NCI-H69 (cell line): ENCODE data around the gene DENND1A.

ENCODE experiments used
- DNase-seq: peaks from one replicate; lab custom pipeline; 2025; lab: John Stamatoyannopoulos, UW

Gene DENND1A

GRCh38 chr9:123584202-123585176 is 345.4 kb downstream of the DENND1A start:
- DNase-seq = peak; percentile 71

GRCh38 chr9:123583646-123584045 is 346.3 kb downstream of the DENND1A start:
- no peak for DNase-seq

GRCh38 chr9:123571240-123571639 is 358.7 kb downstream of the DENND1A start:
- no peak for DNase-seq

GRCh38 chr9:123568691-123569688 is 360.9 kb downstream of the DENND1A start:
- DNase-seq = peak; percentile 98

- DNase-seq = peak; percentile 40
These were observed 362.9 kb downstream of the DENND1A start for GRCh38 chr9:123567013-123567412.

GRCh38 chr9:123564652-123565051 is 365.3 kb downstream of the DENND1A start:
- DNase-seq = no peak

- DNase-seq = no peak
These were observed 367.0 kb downstream of the DENND1A start for GRCh38 chr9:123562844-123563346.

- DNase-seq = peak; percentile 99
These were observed 368.9 kb downstream of the DENND1A start for GRCh38 chr9:123561046-123561445.

- no peak for DNase-seq
These were observed 373.2 kb downstream of the DENND1A start for GRCh38 chr9:123556464-123557435.

- DNase-seq = no peak
These were observed 374.3 kb downstream of the DENND1A start for GRCh38 chr9:123555646-123556045.

GRCh38 chr9:123552530-123552929 is 377.4 kb downstream of the DENND1A start:
- DNase-seq = no peak

- DNase-seq = peak; percentile 23
These were observed 378.2 kb downstream of the DENND1A start for GRCh38 chr9:123551734-123552133.

GRCh38 chr9:123550797-123551196 is 379.1 kb downstream of the DENND1A start:
- DNase-seq = peak; percentile 78

GRCh38 chr9:123550012-123550411 is 379.9 kb downstream of the DENND1A start:
- DNase-seq = peak; percentile 80

- DNase-seq = no peak
These were observed 381.0 kb downstream of the DENND1A start for GRCh38 chr9:123548741-123549545.

- DNase-seq = peak; percentile 65
These were observed 385.7 kb downstream of the DENND1A start for GRCh38 chr9:123544007-123544827.

- DNase-seq = no peak
These were observed 386.4 kb downstream of the DENND1A start for GRCh38 chr9:123543492-123543891.

- no peak for DNase-seq
These were observed 387.3 kb downstream of the DENND1A start for GRCh38 chr9:123542435-123543225.
